NCI-H187 treated with DMSO at 0.1 percent for 48 hours (cell line): ENCODE data around the gene SH3PXD2A.

Experiments used
- DNase-seq: peaks from one replicate; lab custom pipeline; 2025; lab: John Stamatoyannopoulos, UW

SH3PXD2A gene

GRCh38 chr10:103723557-103723956 is 131.8 kb downstream of the SH3PXD2A start:
- DNase-seq, result no peak

- no peak for DNase-seq
These were observed 132.7 kb downstream of the SH3PXD2A start for GRCh38 chr10:103722632-103723031.

DNA sequence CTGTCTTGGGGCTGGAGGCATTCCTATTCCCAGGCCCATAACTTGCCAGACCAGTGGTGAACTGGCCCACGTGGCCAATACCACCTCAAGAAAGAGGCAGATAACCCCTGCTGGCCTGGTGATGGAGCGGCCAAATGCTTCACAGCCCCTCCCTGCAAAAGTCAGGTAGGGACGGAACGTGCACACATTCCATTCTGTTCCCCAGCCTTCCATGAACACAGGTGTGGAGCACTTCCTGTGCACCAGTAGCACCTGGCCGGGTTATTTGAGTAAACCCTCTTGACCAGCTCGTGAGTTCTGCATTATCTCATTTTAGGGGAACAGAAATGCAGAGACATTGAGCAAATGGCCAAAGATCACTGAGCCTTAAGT is 134.4 kb downstream of the SH3PXD2A start:
- DNase-seq, result no peak

DNA sequence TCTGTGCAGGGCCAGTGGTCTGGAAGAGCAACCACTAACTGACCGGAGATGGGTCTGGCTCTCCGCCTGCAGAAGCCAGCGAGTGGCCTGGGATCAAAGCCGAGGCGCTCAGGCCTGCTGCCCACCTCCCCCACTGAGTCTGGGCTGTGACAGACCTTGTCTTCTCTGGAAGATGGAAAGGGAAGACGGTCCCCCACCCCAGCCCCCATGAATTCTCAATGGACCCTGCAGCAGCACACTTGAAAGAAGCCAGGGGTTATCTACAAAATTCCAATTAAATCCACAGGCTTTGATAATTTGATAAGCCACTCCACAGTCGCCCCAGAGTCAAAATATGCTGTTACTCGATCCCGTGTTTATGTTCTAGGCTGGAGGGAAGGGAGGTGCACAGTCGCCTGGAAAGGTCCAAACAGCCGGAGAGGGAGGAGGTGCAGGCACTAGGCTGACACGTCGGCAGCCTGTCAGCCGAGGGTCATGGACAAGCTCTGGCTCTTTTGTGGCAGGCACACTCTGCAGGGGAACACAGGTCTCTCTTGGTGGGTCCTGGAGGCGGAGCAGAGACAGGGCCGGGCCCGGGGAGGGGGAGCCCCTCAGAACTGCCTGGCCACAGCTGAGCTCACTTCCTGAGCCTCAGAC is 134.9 kb downstream of the SH3PXD2A start:
- DNase-seq, result no peak

DNA sequence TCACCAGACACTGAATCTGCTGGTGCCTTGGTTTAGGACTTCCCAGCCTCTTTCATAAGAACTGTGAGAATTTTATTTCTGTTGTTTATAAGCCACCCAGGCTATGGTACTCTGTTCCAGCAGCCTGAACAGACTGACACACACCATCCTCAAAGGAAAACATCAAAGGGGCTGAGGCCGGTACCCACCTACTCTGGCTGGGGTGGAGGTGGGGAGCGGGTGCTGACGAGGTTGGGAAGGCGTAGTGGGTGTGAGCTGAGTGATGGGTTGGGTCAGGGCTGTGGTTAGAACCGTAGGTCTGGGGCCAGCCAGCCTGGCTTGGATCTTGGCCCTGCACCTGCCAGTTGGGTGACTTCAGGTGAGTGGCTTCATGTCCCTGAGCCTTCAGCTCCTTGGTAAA is 136.3 kb downstream of the SH3PXD2A start:
- no peak for DNase-seq

DNA sequence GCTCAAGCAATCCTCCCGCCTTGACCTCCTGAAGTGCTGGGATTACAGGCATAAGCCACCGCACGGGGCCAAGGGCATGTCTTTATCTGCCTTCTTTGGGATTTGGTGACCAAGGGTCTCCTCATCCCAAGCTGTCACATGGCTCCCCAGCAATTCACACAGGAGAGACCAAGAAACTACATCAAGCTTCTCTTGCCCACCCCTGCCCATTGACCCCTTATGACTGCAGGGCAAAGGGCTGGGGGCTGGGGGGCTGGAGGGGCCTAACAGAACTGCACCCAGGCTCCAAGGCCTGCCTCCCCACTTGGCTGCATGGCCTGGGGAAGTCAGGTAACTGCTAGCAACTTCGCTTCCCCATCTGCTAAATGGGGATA is 137.1 kb downstream of the SH3PXD2A start:
- no peak for DNase-seq

- no peak for DNase-seq
These were observed 137.8 kb downstream of the SH3PXD2A start for GRCh38 chr10:103717341-103718246.

DNA sequence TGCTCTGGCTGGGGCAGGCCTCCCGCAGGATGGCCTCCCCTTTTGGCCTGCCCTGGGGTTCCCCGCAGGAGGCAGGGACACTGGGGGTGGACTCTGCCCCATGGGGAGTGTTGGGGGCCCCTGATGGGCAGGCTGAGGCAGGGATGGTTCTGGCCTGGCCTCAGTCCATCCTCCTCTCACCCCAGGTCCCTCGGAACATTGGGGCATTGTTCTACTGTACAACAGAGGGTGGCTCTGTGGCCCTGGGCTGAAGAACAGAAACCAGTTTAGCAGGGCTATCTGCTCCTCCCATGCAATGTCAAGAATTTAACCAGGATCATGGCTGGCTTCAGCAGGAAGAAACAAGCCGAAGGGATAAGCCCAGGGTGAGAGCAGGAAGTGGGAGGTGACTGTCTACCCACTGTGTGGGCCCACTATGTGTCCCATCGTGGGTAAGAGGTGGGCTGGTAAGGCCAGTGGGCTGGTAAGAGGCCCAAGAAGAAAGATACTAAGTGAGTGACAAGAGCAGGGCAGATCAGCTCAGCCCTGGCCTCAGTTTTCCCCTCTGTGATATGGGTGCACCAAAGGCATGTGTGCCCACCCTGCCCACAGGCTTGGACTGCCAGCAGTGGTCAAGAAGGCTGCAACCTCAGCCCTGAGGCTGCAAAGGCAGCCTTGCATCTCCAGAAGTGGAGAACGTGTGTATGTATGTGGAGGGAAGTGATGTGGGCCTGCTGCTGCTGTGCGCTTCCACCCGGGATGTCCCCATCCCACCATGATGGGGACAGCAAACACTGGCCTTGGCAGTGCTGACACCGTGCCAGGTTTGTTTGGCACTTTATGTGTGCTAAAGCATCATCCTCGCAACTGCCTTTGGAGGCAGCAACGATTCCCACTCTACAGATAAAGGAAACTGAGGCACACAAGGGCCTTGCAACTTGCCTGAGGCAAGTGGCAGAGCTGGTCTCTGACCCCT is 138.9 kb downstream of the SH3PXD2A start:
- no peak for DNase-seq

DNA sequence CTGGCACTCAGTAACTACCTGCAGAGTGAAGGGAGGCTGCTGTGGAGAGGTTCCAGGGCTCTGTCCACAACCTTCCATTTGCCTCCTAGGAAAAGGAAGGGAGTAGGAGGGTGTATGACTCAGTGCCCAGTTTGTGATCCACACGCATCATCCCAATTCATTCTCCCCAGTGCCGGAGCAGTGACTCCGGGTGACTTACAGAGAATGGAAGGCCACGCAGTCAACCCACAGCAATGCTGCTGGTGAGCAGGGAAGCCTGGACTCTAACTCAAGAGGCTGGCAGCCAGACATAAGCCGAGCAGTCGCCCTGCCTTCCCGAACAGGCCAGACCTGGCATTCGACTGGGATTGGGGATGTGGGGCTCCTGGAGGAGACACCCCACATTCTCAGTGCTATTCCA is 139.9 kb downstream of the SH3PXD2A start:
- DNase-seq, result no peak

GRCh38 chr10:103714232-103714891 is 141.0 kb downstream of the SH3PXD2A start:
- no peak for DNase-seq

DNA sequence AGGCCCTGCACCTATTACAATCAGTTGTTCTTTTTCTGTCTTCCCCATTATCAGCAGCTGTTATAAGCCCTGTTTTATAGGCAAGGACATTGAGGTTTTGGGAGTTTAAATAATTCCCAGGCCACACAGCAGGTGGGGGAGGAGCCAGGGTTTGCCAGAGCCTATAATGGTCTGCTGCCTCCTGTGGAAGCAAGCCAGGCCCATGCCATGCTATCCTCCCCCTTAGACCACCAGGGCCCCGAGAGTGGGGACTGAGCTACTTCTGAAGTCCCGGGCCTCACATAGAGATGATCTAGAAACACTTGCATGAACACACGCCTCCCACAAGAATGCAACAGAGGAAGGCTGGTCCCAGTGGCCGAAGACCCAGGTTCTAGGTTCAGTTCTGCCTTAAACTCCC is 141.7 kb downstream of the SH3PXD2A start:
- DNase-seq, result no peak

GRCh38 chr10:103712898-103713498 is 142.4 kb downstream of the SH3PXD2A start:
- DNase-seq, result no peak

- DNase-seq, result no peak
These were observed 143.2 kb downstream of the SH3PXD2A start for GRCh38 chr10:103712146-103712545.

DNA sequence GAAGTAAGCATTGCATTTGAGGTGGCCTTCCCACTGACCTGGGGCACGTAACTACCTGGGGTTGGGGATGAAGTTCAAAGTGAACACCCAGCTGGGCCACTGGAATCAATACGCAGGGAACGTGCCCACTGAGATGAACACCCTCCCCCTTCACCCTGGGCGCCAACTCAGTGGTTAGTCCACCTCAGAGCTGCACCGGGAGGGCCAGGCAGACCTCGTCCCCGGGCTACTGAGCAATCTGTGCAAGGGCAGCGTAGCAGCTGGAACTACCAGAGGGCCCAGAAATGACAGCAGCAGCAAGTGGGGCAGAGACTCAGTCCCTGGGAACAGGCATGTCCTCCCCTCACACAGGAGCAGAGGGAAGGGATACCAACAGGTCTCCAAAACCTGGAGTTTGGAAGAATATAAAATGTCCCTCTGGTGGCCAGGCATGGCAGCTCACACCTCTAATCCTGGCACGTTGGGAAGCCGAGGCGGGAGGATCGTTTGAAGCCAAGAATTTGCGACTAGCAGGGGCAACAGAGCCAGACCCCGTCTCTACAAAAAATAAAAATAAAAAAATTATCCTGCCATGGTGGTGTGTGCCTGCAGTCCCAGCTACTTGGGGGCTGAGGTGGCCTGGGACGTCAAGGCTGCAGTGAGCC is 143.9 kb downstream of the SH3PXD2A start:
- no peak for DNase-seq

- no peak for DNase-seq
These were observed 144.9 kb downstream of the SH3PXD2A start for GRCh38 chr10:103710490-103710889.

DNA sequence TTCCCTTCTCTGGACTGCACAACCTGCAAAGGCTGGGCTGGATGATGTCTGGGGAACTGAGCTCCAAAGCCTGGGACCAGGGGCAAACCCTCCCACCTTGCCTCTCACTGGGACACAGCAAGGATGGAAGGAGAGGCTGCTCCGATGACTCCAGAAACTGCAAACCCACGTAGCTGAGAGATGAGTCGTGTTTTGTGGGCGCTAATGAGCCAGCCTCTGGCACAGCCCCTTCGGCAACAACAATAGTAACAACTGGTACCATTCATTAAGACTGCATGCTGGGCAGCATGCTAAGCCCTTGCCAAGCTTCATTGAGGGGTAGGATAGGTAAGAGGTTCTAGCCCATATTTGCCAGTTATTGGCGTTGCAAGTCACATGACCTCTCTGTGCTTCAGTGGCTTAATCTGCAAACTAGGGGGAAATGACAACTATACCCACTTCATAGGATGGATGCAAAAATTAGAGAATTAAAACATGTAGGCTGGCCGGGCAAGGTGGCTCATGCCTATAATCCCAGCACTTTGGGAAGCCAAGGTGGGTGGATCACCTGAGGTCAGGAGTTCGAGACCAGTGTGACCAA is 145.9 kb downstream of the SH3PXD2A start:
- DNase-seq, result no peak

DNA sequence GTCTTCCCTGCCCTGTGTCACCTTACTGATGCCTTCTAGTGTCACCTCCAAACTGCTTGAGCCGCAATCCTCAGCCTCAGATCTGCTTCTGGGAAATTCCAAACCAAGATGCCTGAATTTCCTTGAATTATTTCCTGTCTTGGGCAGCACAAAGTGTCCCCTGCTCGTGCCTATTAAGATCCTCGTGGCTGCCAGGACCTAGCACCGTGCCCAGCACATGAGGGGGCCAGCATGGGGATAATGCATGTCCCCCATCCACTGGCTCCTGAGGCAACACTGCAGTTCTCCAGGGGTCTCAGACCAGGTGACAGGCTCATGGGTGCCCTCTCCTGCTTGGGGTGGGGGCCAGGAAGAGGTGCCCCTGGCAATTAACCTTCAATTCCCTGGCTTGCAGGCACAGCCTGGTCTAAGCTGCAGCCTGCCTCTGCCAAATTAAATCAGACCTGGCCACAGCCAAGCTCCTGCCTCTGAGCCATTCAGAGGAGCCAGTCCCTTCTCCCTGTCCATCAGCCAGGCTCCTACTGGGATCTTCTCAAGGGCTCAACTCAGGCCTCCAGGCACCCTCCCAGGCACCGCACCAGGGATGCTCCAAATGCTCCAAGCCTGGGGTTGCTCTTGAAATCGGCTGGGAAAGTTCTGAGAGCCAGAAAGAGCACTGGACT is 146.6 kb downstream of the SH3PXD2A start:
- no peak for DNase-seq

DNA sequence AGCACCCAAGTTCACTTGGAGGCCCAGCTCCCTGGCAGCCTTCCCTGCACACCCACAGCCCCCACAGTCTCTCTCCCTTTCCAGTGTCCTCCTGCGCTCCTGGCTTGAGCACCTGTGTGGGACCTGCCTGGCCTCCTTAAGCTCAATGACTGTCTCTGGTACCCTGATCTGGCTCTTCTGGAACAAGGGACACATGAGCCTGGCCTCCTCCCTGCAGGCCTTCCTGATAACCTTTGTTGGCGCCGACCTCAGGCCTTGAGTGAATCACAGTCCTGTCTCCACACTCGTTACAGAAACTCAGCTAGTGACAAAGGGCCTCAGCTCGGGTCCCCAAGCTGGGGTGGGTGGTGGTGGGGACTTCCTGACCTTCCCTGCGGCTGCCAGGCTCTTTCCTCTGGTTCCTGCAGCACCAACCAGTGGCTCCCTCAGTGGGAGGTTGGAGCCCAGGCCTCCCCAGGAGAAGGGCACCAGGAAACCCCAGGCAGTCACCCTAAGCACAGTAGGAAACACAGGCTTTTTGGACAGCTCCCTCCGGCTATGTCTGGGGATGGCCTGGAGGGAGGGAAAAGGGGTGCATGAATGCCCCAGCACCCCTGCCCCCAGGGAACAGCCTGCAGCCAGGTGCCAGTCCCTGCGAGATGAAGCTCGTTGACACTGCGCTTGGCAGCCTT is 147.3 kb downstream of the SH3PXD2A start:
- no peak for DNase-seq

DNA sequence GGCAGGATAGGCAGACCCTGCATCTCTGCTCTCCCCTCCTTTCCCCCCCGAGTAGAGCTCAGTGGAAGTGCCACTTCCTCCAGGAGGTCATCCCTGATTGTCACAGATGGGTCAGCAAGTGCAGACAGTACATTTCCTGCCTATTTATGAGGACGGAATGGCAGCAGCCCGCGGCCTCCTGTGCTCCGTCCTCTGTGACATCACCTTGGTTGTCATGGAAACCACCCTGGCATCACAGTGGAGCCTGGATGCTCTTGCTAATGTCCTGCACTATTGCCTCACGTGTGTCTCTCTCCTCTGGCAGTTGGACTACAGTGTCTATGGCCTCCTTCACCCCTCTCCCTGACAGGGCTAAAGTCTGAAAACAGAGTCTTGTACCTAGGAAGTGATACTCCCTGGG is 148.6 kb downstream of the SH3PXD2A start:
- no peak for DNase-seq

DNA sequence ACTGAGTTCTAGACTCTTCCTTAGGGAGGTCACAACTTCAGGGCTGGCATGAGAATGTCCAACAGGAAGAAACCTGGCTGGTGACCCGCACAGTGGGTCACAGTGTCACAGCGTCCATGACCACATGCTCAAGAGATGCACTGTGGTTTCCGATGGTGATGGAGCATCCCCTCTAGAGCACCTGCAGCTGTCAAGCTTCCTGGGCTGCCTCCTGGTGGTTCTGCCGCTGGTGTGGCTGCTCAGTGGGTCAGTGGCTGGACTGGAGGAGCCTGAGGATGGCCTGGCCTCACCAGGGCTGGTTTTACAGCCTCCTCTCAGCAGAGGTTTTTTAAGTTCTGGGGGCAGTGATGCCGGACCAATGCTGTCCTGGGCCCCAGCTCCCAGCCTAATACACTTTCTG is 149.3 kb downstream of the SH3PXD2A start:
- no peak for DNase-seq
